Left hindlimb (tissue), 1 donor: Measurements from ENCODE around the gene SUMF1.

Source experiments
- DNase-seq: peaks from one replicate; pipeline ENCODE4 v3.0.0-alpha.2; 2018

SUMF1 gene

GRCh38 chr3:4466741-4467521 is at the start of gene SUMF1:
SUMF1 (minus strand) TSS chr3:4467269; CDS start chr3:4467245, 24 bp downstream.
- peak; percentile 87 for DNase-seq

GRCh38 chr3:4515916-4516579 is 49.0 kb upstream of the SUMF1 start:
- DNase-seq: peak; percentile 50

GRCh38 chr3:4514916-4515315 is 47.8 kb upstream of the SUMF1 start:
- no peak for DNase-seq

GRCh38 chr3:4514321-4514720 is 47.3 kb upstream of the SUMF1 start:
- no peak for DNase-seq

- DNase-seq: peak; percentile 52
Measured at GRCh38 chr3:4512895-4513616, 46.0 kb upstream of the SUMF1 start.

GRCh38 chr3:4511491-4512262 is 44.6 kb upstream of the SUMF1 start:
- no peak for DNase-seq

- no peak for DNase-seq
Measured at GRCh38 chr3:4509983-4510755, 43.1 kb upstream of the SUMF1 start.

GRCh38 chr3:4509043-4509442 is 42.0 kb upstream of the SUMF1 start:
- DNase-seq: no peak

- DNase-seq: no peak
Measured at GRCh38 chr3:4508048-4508981, 41.2 kb upstream of the SUMF1 start.

GRCh38 chr3:4507024-4507596 is 40.0 kb upstream of the SUMF1 start:
- no peak for DNase-seq

GRCh38 chr3:4506559-4507023 is 39.5 kb upstream of the SUMF1 start:
- no peak for DNase-seq

GRCh38 chr3:4505688-4506558 is 38.9 kb upstream of the SUMF1 start:
- DNase-seq: no peak

GRCh38 chr3:4504340-4505261 is 37.5 kb upstream of the SUMF1 start:
- DNase-seq: no peak

- no peak for DNase-seq
Measured at GRCh38 chr3:4503050-4503449, 36.0 kb upstream of the SUMF1 start.

- no peak for DNase-seq
Measured at GRCh38 chr3:4501927-4502326, 34.9 kb upstream of the SUMF1 start.

GRCh38 chr3:4501437-4501836 is 34.4 kb upstream of the SUMF1 start:
- no peak for DNase-seq

GRCh38 chr3:4498446-4498845 is 31.4 kb upstream of the SUMF1 start:
- no peak for DNase-seq

GRCh38 chr3:4497843-4498324 is 30.8 kb upstream of the SUMF1 start:
- no peak for DNase-seq
